HFF-Myc (cell line): ENCODE data around the gene UPK2.
"Not testable (repeated sequence)": the region's sequence is repeated elsewhere in the genome, so short reads cannot be mapped to it uniquely, and the experiment has no call there.

ENCODE experiments used
- DNase-seq: peaks from one replicate; pipeline ENCODE4 v3.0.0-alpha.2; 2011; ENCODE audit warnings: low read depth; ENCODE audit errors: extremely low read depth
- H3K4me3 ChIP-seq: replicated peaks from 2 replicates; pipeline ENCODE4 v1.5.1; 2011; ENCODE audit warnings: low read depth, mild to moderate bottlenecking, control low read depth, low read length
- CTCF ChIP-seq: IDR thresholded peaks from 2 replicates; pipeline ENCODE4 v1.5.1; 2012; ENCODE audit warnings: mild to moderate bottlenecking, low read depth, low read length, control low read depth; ENCODE audit errors: missing control alignments

UPK2 gene

DNA sequence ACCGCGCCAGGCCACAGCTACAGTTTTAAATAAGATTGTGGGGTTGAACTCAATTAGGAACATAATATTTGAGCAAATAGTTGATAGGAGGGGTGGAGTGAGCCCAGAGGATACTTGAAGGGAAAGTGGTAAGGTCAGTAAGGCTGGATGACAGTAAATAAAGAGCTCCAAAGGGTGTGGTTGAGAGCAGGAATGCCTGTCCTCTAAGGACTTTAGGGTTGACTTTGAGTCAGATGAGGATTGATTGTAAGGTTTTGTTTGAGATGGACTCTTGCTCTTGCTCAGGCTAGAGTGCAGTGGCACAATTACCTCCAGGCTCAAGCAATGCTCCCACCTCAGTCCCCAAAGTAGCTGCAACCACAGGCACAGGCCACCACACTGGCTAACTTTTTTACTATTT, 17.9 kb downstream of the UPK2 start:
- no peak overlapping the region for H3K4me3 ChIP-seq
- TF ChIP-seq CTCF: no peak
- DNase-seq: no peak

GRCh38 chr11:118975771-118976709, 19.9 kb downstream of the UPK2 start:
- TF ChIP-seq CTCF: no peak
- H3K4me3 ChIP-seq: no peak overlapping the region
- DNase-seq: no peak

DNA sequence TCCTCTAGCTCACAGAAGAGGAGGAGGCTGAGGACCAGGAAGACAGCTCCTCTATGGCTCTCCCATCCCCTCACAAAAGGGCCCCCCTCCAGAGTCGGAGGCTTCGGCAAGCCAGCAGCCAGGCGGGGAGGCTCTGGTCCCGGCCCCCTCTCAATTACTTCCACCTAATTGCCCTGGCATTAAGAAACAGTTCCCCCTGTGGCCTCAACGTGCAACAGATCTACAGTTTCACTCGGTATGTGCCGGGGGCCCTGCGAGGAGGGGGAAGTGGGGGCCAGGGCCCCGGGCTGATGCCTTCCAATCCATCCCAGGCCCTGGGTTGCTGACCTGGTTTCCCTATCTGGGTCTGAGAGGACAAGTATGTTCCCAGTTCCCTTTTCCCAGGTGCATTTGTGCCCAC, 23.3 kb downstream of the UPK2 start:
- no peak for DNase-seq
- TF ChIP-seq CTCF: no peak
- H3K4me3 ChIP-seq: no peak overlapping the region

DNA sequence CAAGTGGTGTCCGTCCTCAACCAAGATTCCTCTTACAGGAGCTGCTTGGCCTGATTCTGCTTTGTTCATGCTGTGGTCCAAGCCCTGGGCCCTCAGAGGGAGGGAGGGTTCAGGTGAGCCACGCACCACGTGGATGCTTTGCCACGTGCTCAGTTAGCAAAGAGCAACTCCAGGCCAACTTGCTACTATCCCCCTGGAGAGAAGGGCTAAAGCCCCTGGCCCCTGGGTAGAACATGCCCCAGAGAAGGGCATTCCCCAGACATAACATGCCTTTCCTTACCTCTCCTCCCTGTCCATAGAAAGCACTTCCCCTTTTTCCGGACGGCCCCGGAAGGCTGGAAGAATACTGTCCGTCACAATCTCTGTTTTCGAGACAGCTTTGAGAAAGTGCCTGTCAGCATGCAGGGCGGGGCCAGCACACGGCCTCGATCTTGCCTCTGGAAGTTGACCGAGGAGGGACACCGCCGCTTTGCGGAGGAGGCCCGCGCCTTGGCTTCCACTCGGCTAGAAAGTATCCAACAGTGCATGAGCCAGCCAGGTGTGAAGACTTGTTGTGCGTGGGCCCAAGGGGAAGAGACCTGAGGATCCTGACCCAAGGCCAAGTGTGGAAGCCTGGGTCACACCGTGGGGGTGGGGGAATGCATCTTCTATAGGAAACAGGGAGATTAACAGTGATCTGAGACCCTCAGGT, 24.2 kb downstream of the UPK2 start:
- DNase-seq: no peak
- H3K4me3 ChIP-seq: no peak overlapping the region
- TF ChIP-seq CTCF: no peak

DNA sequence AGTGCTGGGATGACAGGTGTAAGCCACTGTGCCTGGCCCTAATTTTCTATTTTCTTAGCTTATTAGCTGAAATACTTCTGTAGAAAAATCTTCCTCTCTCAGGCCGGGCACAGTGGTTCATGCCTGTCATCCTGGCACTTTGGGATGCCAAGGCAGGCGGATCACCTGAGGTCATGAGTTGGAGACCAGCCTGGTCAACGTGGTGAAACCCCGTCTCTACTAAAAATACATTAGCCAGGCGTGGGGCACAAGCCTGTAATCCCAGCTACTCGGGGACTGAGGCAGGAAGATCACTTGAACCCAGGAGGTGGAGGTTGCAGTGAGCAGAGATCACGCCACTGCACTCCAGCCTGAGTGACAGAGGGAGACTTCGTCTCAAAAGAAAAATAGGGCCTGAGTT, 28.2 kb downstream of the UPK2 start:
- not testable (repeated sequence) for DNase-seq, H3K4me3 ChIP-seq

GRCh38 chr11:118984825-118985224, 28.7 kb downstream of the UPK2 start:
- TF ChIP-seq CTCF: no peak
- no peak overlapping the region for H3K4me3 ChIP-seq
- no peak for DNase-seq

- TF ChIP-seq CTCF: no peak
- DNase-seq: no peak
- H3K4me3 ChIP-seq: no peak overlapping the region
Observed at GRCh38 chr11:118988280-118988679, 32.2 kb downstream of the UPK2 start.

DNA sequence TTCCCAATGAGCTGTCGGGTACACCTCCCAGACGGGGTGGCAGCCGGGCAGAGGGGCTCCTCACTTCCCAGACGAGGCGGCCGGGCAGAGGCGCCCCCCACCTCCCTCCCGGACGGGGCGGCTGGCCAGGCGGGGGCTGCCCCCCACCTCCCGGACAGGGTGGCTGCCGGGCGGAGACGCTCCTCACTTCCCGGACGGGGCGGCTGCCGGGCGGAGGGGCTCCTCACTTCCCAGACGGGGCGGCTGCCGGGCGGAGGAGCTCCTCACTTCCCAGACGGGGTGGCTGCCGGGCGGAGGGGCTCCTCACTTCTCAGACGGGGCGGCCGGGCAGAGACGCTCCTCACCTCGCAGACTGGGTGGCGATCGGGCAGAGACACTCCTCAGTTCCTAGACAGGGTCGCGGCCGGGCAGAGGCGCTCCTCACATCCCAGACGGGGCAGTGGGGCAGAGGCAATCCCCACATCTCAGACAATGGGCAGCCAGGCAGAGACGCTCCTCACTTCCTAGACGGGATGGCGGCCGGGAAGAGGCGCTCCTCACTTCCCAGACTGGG, 35.5 kb downstream of the UPK2 start:
- not testable (repeated sequence) for DNase-seq

More for the DNA sequence above, 35.5 kb downstream of the UPK2 start:
- H3K4me3 ChIP-seq: not testable (repeated sequence)
